Heart left ventricle (tissue), 13 donors: ENCODE results near the gene CHST4.
"Not testable (repeated sequence)": the region's sequence is repeated elsewhere in the genome, so short reads cannot be mapped to it uniquely, and the experiment has no call there.

Experiments
- POLR2A ChIP-seq, 2 donors: fragments of 450-650 bp; IDR thresholded peaks; one replicate each; pipeline ENCODE4 v1.6.1; 2017; ENCODE audit warnings: antibody characterized with exemption in 2 of 2, mild to moderate bottlenecking in 2 of 2, moderate library complexity in 2 of 2
- TF ChIP-seq, protein P1 (sequence below), 12 donors: fragments of 200-600 bp; sonication (generic) in 4 of 12; IDR thresholded peaks; one replicate each; pipeline versions ENCODE4 v1.5.0 to v1.8.0; 2018 to 2022; ENCODE audit warnings: antibody characterized with exemption in 12 of 12, mild to moderate bottlenecking in 5 of 12
- donor health status: ischemic (EF 13 %, LVEDD 7.1; RV severe dilation, severe dysfunction).
- donor health status: DM: no; HTN: yes; CAD: no.
- donor health status: DM: no; HTN: no; CAD: no.
- donor health status: ischemic (EF 25% LVEDD 6.9; RV normal size, moderate dysfunction).
- donor health status: ischemic (EF 25% LVEDD 5.7; RV mildly dilated, moderate dysfunction).
- donor health status: ischemic (EF 35%, LVEDD 5.7; RV mildly dilated, moderate dysfunction).
- donor health status: nonischemic (EF 11% LVEDD 7.7; RV severe dilation, severe dysfunction).
- donor health status: DM: yes; HTN: yes; CAD: no.
- donor health status: PGD.
- donor health status: ischemic (EF 29% LVEDD 5.4; RV normal size, mild dysfunction).
- donor health status: nonischemic (EF 23%, LVEDD 6.1; RV moderate dilation, normal function).

DNA sequence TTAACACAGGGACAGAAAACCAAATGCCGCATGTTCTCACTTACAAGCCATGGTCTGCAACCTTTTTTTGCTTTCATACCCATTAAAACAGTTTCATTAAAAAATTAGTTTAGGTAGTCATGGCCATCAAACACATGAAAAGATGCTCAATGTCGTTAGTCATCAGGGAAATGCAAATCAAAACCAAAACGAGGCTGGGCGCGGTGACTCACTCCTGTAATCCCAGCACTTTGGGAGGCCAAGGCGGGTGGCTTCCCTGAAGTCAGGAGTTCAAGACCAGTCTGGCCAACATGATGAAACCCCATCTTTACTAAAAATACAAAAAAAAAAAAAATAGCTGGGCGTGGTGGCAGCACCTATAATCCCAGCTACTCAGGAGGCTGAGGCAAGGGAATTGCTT lies 22.2 kb upstream of the CHST4 start:
- TF ChIP-seq, protein P1, sequence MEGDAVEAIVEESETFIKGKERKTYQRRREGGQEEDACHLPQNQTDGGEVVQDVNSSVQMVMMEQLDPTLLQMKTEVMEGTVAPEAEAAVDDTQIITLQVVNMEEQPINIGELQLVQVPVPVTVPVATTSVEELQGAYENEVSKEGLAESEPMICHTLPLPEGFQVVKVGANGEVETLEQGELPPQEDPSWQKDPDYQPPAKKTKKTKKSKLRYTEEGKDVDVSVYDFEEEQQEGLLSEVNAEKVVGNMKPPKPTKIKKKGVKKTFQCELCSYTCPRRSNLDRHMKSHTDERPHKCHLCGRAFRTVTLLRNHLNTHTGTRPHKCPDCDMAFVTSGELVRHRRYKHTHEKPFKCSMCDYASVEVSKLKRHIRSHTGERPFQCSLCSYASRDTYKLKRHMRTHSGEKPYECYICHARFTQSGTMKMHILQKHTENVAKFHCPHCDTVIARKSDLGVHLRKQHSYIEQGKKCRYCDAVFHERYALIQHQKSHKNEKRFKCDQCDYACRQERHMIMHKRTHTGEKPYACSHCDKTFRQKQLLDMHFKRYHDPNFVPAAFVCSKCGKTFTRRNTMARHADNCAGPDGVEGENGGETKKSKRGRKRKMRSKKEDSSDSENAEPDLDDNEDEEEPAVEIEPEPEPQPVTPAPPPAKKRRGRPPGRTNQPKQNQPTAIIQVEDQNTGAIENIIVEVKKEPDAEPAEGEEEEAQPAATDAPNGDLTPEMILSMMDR (IDR thresholded peaks at IDR 0.05): not testable (repeated sequence)
- TF ChIP-seq POLR2A (IDR thresholded peaks at IDR 0.05): not testable (repeated sequence)
